Right lung (tissue), 5 donors: ENCODE results near the gene KRTAP4-5. TPM values are rescaled to one million over a fixed set of nuclear protein-coding genes. Genes with fewer than 3 reads are reported as not detected.
"Not testable (repeated sequence)": the region's sequence is repeated elsewhere in the genome, so short reads cannot be mapped to it uniquely, and the experiment has no call there.

ENCODE experiments used
- DNase-seq, 2 donors: peaks; one replicate each; pipeline ENCODE4 v3.0.0-alpha.2; 2013
- polyA plus RNA-seq, 5 donors: library from polyadenylated mRNA; unstranded; fragments of 120-200 nt; gene quantifications; one replicate each; pipeline versions ENCODE4 v1.2.1 to v1.2.3, GENCODE V29; 2013; ENCODE audit warnings: inconsistent platforms in 1 of 5, low replicate concordance in 1 of 5; ENCODE audit not compliant: insufficient read length in 5 of 5, insufficient read depth in 1 of 5

KRTAP4-5 gene
- polyA plus RNA-seq, 5 donors = not detected

GRCh38 chr17:41147531-41148204 is 2.0 kb downstream of the KRTAP4-5 start:
- DNase-seq = no peak

GRCh38 chr17:41145261-41145660 is 4.4 kb downstream of the KRTAP4-5 start:
- DNase-seq = no peak

GRCh38 chr17:41144846-41145245 is 4.8 kb downstream of the KRTAP4-5 start:
- no peak for DNase-seq

GRCh38 chr17:41141361-41141760 is 8.3 kb downstream of the KRTAP4-5 start:
- DNase-seq = no peak

- no peak for DNase-seq
These were observed 9.1 kb downstream of the KRTAP4-5 start, which contains the start of gene KRTAP4-6 for GRCh38 chr17:41140360-41141131. Gene KRTAP4-6 (minus strand): TSS chr17:41140544. CDS start chr17:41140487, 57 bp downstream.

GRCh38 chr17:41139865-41140264 is 9.8 kb downstream of the KRTAP4-5 start:
- DNase-seq = not testable (repeated sequence)

GRCh38 chr17:41133880-41134735 is 15.5 kb downstream of the KRTAP4-5 start:
- DNase-seq = no peak

GRCh38 chr17:41131979-41132378 is 17.6 kb downstream of the KRTAP4-5 start:
- no peak for DNase-seq

GRCh38 chr17:41127371-41127770 is 22.3 kb downstream of the KRTAP4-5 start:
- DNase-seq = no peak

GRCh38 chr17:41126412-41126811 is 23.2 kb downstream of the KRTAP4-5 start:
- DNase-seq = no peak

GRCh38 chr17:41125064-41125463 is 24.6 kb downstream of the KRTAP4-5 start:
- DNase-seq = no peak

- not testable (repeated sequence) for DNase-seq
These were observed 25.6 kb downstream of the KRTAP4-5 start, which contains the start of gene KRTAP4-12 for GRCh38 chr17:41123991-41124371. Gene KRTAP4-12 (minus strand): TSS chr17:41124182. CDS start chr17:41124122, 60 bp downstream.

- DNase-seq = not testable (repeated sequence)
These were observed 26.2 kb downstream of the KRTAP4-5 start for GRCh38 chr17:41123292-41123990.

GRCh38 chr17:41121742-41122141 is 27.9 kb downstream of the KRTAP4-5 start:
- DNase-seq = no peak

- DNase-seq = not testable (repeated sequence)
These were observed 29.6 kb downstream of the KRTAP4-5 start for GRCh38 chr17:41119696-41120690.

GRCh38 chr17:41118721-41119120 is 30.9 kb downstream of the KRTAP4-5 start:
- no peak for DNase-seq

- DNase-seq = not testable (repeated sequence)
These were observed 31.7 kb downstream of the KRTAP4-5 start, which contains the start of gene KRTAP4-11 for GRCh38 chr17:41117846-41118386. Gene KRTAP4-11 (minus strand): TSS chr17:41118373. CDS start chr17:41118315, 58 bp downstream.

- DNase-seq = no peak
These were observed 33.3 kb downstream of the KRTAP4-5 start for GRCh38 chr17:41116297-41116696.

- DNase-seq = no peak
These were observed 38.3 kb downstream of the KRTAP4-5 start for GRCh38 chr17:41111151-41111885.
